ENCODE measurements around the gene QSOX2.

Gene QSOX2

DNA sequence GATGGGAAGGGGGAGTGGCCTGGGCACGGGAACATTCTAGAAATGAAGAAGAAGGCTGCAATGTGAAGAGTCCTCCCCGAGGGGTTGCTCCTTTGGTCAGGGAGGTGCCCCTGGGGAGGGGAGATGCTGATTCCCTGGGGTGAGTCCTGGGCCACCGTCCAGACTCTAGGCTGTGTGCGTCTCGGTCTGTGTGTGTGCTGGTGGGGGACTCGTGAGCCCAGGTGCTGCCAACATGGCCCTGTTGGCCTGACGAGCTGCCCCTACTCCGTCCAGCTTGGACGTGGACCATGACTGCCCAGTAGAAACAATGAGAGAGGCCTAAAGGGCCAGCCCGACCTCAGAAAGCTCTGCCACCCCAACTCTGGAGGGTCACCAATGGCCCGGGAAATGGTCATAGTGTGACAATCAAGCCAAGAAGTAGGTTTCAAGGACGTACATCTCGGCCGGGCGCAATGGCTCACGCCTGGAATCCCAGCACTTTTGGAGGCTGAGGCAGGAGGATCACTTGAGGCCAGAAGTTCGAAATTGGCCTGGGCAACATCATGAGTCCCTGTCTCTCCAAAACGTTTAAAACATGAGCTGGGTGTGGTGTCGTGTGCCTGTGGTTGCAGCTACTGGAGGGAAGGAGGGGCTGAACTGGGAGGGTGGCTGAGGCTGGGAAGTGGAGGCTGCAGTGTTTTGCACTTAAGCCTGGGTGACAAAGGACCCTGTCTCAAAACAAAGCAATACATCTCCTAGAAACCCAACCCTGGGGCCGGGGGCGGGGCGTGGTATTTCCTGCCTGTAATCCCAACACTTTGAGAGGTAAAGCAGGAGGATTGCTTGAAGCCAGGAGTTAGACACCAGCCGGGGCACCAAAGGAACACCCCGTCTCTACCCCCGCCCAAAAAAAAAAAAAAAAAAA, 57.7 kb downstream of the QSOX2 start:
- no peak for DNase-seq

- no peak for DNase-seq
Measured at GRCh38 chr9:136187197-136187596, 58.4 kb downstream of the QSOX2 start.

GRCh38 chr9:136186386-136186785, 59.2 kb downstream of the QSOX2 start:
- DNase-seq, result no peak

DNA sequence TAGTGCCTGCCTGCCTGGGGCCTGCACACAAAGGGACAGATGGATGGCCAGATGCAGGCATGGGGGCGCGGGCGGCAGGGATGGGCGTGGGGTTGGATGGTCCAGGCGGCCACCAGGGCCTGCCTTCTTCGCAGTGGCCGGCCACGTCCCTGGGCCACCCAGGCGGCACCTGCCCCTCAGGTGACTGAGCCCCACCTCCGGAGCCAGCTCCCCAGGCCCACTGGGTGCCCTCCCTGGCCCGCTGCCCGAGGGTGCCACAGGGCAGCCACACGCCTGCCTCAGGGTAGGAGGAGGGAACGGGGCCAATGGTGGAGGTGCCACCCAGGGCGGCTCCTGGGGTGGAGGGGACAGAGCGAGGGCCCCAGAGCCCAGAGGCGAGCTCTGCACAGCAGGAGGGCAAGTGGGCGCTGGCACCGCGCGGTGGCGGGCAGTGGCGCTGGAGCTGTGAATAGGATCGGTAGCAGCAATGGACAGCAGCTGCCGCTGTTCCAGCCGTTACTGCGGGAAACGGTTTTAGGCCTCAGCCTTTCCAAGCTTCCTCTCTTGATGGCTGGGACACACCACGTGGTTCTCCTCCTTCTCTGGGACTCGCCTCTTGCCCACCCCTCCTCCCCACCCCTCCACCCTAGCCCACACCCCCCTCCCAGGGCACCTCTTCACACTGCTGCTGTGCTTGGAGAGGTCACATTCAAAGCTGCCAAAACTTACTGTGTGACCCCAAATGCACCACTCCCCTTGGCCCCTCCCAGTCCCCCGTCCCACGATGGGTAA, 59.8 kb downstream of the QSOX2 start:
- no peak for DNase-seq

DNA sequence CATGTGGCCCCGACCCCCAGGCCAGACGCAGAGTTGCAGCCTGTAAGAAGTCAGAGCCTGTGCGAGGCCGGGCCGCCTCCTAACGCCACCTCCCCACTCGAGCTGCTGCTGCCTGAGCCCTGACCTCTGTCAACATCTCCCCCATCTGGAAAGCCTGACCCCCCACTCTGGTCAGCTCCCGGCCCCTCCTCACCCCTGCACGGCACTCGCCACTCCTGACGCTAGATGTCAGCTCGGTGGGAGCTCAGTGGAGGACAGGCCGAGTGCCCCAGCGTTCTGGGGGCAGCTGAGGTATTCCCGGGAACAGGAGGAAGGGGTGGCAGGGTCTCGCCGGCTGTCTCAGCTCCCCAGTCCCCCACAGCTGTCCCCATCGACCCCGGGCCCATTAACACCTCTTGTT, 60.5 kb downstream of the QSOX2 start:
- no peak for DNase-seq

DNA sequence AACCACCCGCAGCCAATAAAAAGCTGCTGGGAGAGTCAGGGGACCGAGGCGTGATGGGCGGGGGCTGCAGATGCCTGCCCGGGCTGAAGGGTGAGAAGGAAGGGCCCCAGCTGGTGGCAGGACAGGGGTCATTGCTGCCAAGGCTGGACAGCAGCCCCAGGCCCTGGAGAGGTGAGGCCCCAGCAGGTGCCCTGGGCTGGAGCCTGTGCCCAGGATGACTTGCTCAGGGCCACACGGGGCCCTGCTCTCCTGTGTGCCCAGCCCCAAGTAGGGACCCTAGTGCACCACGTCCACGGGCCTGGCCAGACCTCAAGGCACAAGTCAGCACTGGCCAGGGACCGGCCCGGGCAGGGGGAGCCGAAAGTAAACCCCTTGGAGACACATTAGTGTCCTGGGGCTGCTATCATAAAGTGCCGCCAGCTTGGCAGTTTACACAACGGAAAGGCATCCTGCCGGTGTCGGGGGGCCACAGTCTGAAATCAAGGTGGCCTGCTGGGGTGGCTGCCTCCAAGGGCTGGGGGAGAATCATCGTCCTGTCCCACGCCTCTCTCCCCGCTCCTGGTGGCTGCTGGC, 62.7 kb downstream of the QSOX2 start:
- no peak for DNase-seq

DNA sequence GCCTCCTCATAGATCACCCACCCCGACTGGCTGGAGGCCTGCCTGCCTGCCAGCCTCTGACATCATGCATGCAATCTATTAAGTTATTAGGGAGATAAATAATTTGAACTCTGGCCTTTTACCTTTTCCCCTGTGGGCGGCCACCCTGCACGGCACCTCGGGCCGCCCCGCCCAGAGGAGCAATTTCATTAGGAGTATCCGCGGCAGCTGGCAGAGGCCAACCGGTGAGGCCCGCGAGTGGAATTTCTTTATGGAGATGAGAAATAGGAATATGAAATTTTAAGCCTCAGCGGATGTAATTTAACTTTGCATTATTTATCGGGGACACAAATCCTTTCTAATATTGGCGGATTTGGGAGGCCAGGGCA, 63.2 kb downstream of the QSOX2 start:
- DNase-seq, result no peak

GRCh38 chr9:136181784-136182419, 63.7 kb downstream of the QSOX2 start:
- DNase-seq, result no peak

DNA sequence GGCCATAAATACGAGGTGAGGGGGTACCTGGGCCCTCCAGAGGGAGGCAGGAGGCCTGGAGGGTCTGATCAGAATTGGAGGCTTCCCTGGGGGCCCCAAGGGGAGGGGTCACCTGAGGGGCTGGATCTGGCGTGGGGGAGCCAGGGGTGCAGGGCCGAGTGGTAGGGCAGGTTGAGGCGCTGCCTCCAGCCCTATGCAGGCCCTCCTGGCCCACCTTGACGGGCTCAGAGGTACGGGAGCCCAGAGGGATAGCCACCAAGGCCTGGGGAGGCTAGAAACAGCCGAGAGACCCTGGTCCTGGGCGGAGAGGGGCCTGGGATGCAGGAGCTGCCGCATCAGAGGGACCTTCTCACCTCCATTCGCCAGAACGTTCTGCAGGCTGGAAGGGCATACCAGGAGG, 65.0 kb downstream of the QSOX2 start:
- no peak for DNase-seq

DNA sequence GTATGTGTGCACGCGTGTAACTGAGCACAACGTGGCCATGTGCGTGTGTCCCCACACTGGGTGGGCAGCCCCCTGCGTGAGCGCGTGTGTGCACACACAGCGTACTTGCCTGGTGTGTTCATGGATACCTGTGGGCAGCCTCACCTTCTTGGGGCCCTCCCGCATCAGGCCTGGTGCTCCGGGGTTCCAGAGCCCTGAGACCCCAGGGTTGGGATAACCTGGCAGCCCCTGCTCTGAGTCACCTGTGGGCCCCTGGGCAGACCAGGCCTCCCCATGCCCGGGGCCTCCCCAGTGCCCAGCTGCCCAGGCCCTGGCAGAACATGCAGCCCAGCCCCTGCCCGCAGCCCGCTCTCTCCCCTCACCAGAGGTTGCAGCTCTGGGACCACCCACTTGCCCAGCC, 65.9 kb downstream of the QSOX2 start:
- DNase-seq, result no peak

DNA sequence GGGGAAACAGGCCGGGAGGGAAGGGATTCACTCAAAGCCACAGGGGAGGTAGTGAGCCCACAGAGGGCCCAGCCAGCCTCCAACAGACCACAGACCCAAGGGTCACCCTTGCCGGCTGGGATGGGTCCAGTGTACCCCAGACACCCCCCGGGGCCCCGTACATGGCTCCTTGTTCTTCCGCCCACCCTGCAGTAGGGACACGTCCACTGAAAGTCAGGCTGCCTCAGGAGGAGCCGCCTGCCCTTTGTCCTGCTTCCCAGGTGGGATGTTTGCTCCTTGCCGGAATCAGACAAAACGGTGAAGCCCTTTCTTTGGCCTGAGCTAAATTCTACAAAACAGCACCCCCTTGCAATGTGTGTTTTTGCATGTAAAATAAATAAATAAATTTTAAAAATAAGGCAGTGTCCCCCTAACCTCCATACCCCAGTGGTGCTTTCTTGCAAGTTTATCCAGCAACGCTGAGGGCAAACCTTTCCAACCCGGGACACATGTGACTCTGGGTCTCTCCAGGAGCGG, 66.5 kb downstream of the QSOX2 start:
- DNase-seq, result no peak

GRCh38 chr9:136178773-136179075, 66.9 kb downstream of the QSOX2 start:
- no peak for DNase-seq

DNA sequence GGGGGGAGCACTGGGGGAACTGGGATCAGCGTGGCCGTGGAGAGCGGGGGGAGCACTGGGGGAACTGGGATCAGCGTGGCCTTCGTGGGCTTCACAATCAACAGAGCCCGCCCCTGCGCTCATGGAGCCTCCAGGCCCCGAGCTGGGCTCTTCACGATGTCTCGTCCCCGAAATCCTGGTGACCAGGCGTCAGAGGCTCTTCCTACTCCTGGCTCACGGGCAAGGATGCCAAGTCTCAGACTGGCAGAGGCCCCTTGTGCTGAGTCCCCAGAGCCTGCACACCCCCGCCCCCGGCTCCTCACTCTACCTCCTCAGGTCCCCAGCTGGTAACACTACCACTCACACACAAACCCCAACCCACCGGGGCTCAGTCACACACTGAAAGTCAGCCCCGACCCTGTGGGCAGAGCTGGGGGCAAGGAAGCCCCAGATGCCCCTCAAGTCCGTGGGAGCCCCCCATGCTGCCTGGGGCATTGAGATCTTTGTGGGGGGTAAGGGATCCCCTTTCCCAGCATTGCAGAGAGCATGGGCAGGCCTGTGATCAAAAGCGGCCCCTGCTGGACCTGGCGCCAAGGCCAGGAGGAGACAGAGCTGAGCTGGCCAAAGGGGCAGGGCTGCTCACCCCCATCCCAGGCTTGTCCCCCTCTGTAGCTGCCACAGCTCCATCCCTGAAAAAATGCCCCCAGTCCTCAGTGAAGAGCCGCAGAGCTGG, 67.4 kb downstream of the QSOX2 start:
- DNase-seq, result no peak

DNA sequence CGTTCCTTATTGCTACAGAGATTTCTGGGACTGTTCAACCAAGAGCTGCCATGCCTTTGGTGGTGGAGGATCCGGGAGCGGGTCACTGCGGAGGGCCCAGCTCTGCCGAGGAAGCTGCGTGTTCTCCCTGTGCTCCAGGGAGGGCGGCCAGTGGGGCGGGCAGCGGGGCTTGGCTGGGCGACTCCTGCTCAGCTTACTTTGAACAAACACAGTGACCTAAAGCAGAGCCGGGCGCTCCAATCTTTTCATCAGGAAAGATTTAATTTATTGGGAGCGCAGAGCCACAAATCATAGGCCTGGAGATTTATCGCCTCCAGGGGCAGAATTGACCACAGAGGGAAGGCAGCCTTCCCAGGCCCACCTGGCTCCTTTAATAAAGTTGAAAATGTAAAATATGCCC, 68.4 kb downstream of the QSOX2 start:
- no peak for DNase-seq

GRCh38 chr9:136175616-136176197, 69.9 kb downstream of the QSOX2 start:
- DNase-seq, result no peak

GRCh38 chr9:136174779-136175615, 70.6 kb downstream of the QSOX2 start:
- no peak for DNase-seq

DNA sequence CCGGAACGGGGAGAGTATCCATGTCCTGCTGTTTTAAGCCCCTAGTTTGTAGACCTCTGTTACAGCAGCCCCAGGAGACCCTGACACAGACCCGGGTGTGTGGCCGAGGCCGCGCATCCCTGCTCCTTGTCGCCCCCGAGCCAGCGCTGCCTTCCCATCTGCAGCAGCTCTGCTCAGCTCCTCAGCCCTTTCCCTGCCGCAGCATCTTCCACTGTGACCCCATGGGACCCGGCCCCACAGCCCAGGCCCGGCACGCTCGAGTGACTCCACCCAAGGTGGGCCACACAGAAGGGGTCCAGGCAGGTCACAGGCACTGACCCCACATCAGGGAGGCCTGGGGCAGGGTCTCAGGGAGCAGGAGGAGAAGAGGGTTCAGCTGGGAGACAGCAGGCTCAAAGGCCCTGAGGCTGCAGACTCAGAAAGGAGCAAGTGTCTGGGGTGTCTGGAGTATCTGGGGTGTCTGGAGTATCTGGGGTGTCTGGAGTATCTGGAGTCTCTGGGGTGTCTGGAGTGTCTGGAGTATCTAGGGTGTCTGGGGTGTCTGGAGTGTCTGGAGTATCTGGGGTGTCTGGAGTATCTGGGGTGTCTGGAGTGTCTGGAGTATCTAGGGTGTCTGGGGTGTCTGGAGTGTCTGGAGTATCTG, 71.8 kb downstream of the QSOX2 start:
- DNase-seq, result no peak

DNA sequence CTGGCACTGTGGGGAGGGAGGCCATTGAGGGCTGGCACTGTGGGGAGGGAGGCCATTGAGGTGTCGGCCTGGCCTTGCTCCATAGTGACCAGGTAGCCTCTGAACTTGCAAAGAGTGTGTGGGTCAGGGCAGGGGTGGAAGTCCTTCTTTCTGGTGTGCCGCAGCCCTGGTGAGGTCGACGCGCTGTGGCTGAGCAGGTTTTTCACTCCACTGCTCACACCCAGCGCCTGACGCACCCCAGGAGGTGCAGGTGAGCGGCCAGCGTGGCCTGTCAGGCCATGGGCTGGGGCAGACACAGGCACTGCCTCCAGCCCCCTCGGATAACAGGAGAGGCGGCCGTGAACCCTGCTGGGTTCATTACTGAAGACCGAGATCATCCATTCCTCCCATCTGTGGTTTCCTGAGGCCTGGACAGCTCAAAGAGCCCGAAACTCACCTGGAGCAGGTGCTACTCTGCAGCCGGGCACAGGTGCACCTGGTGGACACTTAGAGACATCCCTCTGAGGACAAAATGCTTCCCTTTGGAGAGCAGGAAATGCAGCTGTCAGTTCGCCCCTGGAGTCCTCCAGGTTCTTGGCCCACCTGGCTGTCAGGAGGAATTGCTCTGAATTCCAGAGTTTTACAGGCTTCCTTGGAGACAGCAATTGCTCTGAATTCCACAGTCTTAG, 73.1 kb downstream of the QSOX2 start:
- DNase-seq, result no peak

DNA sequence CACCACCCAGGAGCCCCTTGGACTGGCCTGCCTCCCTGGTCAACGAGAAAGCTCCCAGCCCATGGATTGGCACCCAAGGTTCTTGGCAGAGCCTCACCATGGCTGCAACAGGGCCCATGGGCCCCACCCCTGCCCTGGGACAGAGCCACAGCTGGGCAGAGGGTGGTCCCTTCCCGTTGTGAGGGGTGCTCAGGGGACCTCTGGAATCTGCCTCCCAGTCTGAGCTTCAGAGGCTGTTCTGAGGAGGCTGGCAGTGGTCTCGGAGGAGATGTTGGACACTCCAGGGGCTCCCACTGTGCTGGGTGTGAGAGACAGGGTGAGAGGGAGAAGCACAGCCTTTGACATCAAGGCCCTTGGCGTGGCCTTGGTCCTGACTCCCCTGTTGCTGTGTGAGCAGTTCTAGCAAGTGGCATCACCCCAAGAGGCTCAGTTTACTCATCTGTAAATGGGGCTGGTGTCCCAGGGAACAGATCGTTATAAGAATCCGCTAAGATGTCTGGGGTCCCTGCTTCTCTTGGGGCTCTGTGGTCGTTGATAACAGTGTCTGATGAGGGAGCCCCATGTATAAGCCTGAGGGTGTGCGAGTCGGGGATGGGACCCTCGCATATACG, 73.7 kb downstream of the QSOX2 start:
- no peak for DNase-seq
